Measurements from ENCODE around the gene MADCAM1.
A peak's percentile ranks its signal among the peaks of the same experiment; 100 is the strongest.

MADCAM1 gene

GRCh38 chr19:507286-508203 lies 11.3 kb downstream of the MADCAM1 start, which contains the start of gene TPGS1:
Gene TPGS1, plus strand, starts transcription at chr19:507497. Its CDS starts 10 bp downstream, at chr19:507507.
- no peak for TF ChIP-seq CTCF (IDR thresholded peaks at IDR 0.05; ENCODE audit: low read length)
- TF ChIP-seq EZH2 (IDR thresholded peaks at IDR 0.05; ENCODE audit: borderline replicate concordance, low read length): no peak
- Histone ChIP-seq H3K4me3 (ENCODE audit: low read depth, low read length, poor library complexity, severe bottlenecking) (peak within 1 kb of the TSS; percentile 77), H4K20me1 (ENCODE audit: insufficient read depth, low read length) (no peaks in the 10 kb centered on the region), H3K27me3 (ENCODE audit: insufficient read depth, low read length) (no peaks in the 10 kb centered on the region), H3K79me2 (ENCODE audit: insufficient read depth, low read length) (no peaks in the 10 kb centered on the region), H3K4me2 (ENCODE audit: low read length) (peak within 1 kb of the TSS; percentile 97), H3K27ac (ENCODE audit: low read depth, low read length, poor library complexity, severe bottlenecking) (peak within 1 kb of the TSS; percentile 74), H3K4me1 (ENCODE audit: insufficient read depth, low read length, severe bottlenecking) (peaks cover 42% of the 10 kb centered on the region), H3K9ac (ENCODE audit: low read length) (peak within 1 kb of the TSS; percentile 84), H3K9me3 (ENCODE audit: low read length) (0 out of 2 replicates have a peak, but pooled peaks cover 2% of the 10 kb centered on the region), H3F3A (ENCODE audit: insufficient read depth, low read length) (no peaks in the 10 kb centered on the region), H2AFZ (ENCODE audit: low read length) (0 out of 2 replicates have a peak within 1 kb of the TSS, but pooled peaks have one; percentile 83), H3K9me2 (ENCODE audit: low read depth, low read length) (no peaks in the 10 kb centered on the region), H3K36me3 (ENCODE audit: insufficient read depth, low read length) (peaks cover 6% of the 10 kb centered on the region)

DNA sequence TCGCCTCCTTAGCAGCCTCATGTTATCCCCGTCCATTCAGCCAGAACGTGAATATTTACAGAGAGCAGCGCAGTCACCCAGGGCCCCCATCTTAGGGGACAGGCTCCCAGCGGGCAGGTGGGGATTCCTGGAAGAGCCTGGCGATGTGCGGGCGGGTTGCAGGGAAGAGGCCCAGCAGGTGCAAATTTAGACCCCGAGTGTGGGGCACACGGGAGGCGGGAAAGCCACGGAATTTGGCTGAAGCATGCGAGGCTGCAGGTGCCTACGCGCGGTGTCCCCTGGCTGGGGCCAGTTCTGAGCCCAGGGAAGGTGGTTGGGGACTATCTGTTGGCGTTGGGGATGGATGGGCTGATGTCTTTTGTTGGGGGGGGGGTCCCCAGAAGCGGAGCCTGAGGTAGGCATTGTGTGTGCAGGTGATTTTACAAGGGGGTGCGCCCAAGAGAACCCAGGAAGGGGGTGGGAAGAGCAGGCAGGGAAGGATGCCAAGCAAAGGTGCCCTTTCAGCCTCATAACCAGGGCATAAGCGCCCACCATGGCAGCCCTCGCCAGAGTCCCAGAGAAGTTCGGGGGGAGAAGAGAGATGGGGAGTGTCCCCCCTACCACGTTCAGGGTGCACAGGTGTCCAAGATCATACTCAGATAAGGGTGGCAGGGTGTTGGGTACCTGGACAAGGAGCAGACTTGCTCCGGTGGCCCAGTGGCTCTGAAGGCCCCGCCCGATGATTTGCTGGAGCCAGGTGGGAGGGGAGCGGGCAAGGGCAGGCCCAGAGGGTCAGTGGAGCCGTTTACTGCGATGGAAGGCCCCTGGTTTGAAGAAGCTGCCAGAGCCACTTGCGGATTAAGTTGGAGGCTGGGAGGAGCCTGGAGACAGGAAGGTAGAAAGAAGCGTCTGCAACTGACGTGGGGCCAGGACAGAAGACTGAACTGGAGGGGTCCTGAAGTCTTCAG lies 12.2 kb downstream of the MADCAM1 start:
- Histone ChIP-seq H4K20me1 (ENCODE audit: insufficient read depth, low read length) (no peaks in the 10 kb centered on the region), H3K9ac (ENCODE audit: low read length) (peak overlapping the region; percentile 84), H3K79me2 (ENCODE audit: insufficient read depth, low read length) (no peaks in the 10 kb centered on the region), H3K4me2 (ENCODE audit: low read length) (peak overlapping the region; percentile 97), H3K27me3 (ENCODE audit: insufficient read depth, low read length) (no peaks in the 10 kb centered on the region), H3K36me3 (ENCODE audit: insufficient read depth, low read length) (peaks cover 8% of the 10 kb centered on the region), H3K9me2 (ENCODE audit: low read depth, low read length) (no peaks in the 10 kb centered on the region), H2AFZ (ENCODE audit: low read length) (no peak overlapping the region), H3K9me3 (ENCODE audit: low read length) (no peaks in the 10 kb centered on the region), H3K4me3 (ENCODE audit: low read depth, low read length, poor library complexity, severe bottlenecking) (peak overlapping the region; percentile 77), H3K27ac (ENCODE audit: low read depth, low read length, poor library complexity, severe bottlenecking) (no peak overlapping the region), H3F3A (ENCODE audit: insufficient read depth, low read length) (no peaks in the 10 kb centered on the region), H3K4me1 (ENCODE audit: insufficient read depth, low read length, severe bottlenecking) (peaks cover 48% of the 10 kb centered on the region)
- TF ChIP-seq CTCF (IDR thresholded peaks at IDR 0.05; ENCODE audit: low read length): no peak
- no peak for TF ChIP-seq EZH2 (IDR thresholded peaks at IDR 0.05; ENCODE audit: borderline replicate concordance, low read length)

DNA sequence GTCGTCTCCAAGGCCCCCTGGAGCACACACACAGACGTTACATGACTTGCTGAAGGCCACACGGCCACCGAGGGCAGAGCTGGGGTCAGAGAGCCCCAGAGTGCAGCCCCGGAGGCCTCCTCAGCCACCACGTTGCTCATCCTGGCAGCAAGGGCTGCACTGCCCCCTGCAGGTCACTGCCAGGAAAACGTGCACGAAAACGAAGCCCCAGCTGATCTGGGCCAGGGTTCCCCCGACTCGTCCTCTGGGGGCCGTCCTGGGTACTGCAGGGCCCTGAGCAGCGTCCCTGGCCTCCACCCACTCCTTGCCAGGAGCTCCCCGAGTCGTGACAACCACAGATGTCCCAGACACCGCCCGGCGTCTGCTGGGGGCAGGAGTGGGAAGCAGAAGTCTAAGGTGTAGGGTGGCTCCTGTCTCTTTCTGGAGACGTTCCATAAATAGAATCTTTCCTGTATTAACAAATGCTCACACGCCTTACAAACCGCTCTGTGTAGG lies 14.4 kb downstream of the MADCAM1 start:
- H3K9me3 ChIP-seq (ENCODE audit: low read length): no peaks in the 10 kb centered on the region
- H3K27ac ChIP-seq (ENCODE audit: low read depth, low read length, poor library complexity, severe bottlenecking): peak overlapping the region; percentile 93
- peak overlapping the region; percentile 41 for H3K4me3 ChIP-seq (ENCODE audit: low read depth, low read length, poor library complexity, severe bottlenecking)
- no peaks in the 10 kb centered on the region for H4K20me1 ChIP-seq (ENCODE audit: insufficient read depth, low read length)
- H3K4me1 ChIP-seq (ENCODE audit: insufficient read depth, low read length, severe bottlenecking): peaks cover 48% of the 10 kb centered on the region
- TF ChIP-seq EZH2 (IDR thresholded peaks at IDR 0.05; ENCODE audit: borderline replicate concordance, low read length) (no peak), CTCF (IDR thresholded peaks at IDR 0.05; ENCODE audit: low read length) (peak; percentile 99)
- peaks cover 17% of the 10 kb centered on the region for H3K36me3 ChIP-seq (ENCODE audit: insufficient read depth, low read length)
- H2AFZ ChIP-seq (ENCODE audit: low read length): no peak overlapping the region
- no peaks in the 10 kb centered on the region for H3K27me3 ChIP-seq (ENCODE audit: insufficient read depth, low read length)
- H3K9me2 ChIP-seq (ENCODE audit: low read depth, low read length): no peaks in the 10 kb centered on the region
- peak overlapping the region; percentile 61 for H3K4me2 ChIP-seq (ENCODE audit: low read length)
- no peaks in the 10 kb centered on the region for H3F3A ChIP-seq (ENCODE audit: insufficient read depth, low read length)
- peak overlapping the region; percentile 50; the same call in 1 of the 2 replicates for H3K9ac ChIP-seq (ENCODE audit: low read length)
- no peaks in the 10 kb centered on the region for H3K79me2 ChIP-seq (ENCODE audit: insufficient read depth, low read length)
